ENCODE measurements around the gene ARHGEF12.

The ARHGEF12 gene

DNA sequence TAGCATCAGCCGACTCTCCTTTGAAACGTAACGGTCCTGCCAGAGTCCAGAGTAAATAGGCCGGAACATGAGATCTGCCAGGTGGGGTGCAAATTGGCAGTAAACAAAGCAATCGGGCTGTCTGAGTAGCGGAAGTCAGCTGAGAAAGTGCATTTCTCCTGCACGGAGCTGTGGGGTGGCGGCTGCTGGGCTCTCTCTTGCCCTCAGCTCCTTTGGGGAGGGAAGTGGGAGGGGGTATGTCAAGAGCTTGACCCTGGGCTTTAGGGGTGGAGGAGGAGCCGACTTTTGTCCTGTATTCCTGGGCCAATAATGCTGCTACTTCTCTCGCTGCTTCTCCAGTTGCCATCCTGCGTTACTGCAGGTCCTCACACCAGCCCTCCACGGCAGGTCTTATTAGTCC, 187.0 kb downstream of the ARHGEF12 start:
- DNase-seq, result no peak

- DNase-seq, result no peak
Observed at GRCh38 chr11:120524536-120525085, 188.4 kb downstream of the ARHGEF12 start.

- DNase-seq, result no peak
Observed at GRCh38 chr11:120525261-120526171, 189.3 kb downstream of the ARHGEF12 start.

DNA sequence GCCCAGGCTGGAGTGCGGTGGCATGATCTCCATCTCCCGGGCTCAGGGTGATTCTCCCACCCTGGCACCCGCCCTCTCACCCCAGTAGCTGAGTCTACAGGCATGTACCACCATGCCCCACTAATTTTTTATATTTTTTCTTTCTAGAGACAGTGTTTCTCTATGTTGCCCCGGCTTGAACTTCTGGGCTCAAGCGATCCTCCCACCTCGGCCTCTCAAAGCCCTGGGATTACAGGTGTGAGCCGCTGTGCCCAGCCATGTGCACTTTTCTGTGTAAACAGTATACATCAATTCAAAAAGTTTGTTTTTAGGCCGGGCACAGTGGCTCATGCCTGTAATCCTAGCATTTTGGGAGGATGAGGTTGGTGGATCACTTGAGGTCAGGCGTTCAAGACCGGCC, 190.0 kb downstream of the ARHGEF12 start:
- no peak for DNase-seq

DNA sequence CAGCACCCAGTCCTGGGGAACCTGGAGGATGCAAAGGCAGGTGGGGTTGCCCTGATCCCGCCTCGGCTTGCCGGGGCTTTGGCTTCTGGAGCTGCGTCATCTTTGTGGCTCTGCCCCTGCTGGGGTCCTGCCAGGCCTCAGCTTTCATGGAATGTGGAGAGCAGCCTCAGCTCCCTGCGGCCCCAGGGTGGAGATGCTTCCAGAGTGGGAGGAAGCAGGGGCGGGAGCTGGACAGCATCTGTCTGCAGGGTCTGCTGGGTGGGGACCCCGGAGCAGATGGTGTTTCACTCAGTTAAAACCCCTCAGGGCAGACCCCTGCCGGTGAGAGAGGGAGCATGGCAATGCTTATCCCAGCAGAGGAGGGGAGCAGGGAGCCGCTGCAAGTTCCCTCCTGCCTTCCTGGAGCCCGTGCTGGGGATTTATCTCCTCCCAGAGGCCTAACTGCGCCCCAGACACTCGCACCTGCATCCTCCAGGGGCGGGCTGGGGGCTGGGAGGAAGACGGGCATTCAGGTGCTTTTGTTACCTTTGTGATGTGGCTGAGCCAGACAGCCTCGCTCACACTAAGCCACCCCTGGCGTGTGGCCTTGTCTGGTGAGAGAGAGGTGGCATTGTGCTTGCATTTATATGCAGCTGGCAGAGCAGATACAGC, 191.0 kb downstream of the ARHGEF12 start:
- no peak for DNase-seq

DNA sequence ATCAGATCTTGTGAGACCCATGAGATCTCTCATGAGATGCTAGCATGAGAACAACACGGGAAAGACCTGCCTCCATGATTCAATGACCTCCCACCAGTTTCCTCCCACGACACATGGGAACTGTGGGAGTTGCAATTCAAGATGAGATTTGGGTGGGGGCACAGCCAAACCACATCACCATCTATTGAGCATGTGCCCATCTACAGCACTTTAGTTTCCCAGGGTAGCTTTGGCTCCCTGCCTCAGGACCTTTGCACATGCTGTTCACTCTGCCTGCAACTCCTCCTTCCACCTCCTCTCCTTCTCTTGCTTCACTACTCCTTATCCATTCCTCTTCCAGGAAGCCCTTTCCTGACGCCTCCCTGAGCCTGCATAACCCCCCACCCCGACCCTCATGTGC, 192.5 kb downstream of the ARHGEF12 start:
- DNase-seq, result no peak

DNA sequence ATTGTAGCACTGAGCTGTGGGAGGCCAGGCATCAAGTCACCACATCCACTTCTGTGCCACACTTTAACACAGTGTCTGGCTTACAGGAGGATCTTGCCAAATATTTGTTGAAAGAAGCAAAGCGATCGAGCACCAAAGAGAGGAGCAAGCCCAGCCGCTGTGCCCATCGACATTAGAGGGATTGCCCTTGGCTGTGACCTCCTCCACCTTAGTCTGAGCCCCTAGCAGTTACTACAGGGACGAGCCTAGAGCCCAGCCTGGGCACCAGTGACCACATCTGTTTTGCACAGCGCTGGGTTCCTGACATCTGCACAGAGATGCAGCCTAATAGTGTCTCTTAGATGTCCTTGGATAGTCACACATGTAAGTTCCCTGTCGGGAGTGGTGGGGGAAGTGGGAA, 193.0 kb downstream of the ARHGEF12 start:
- DNase-seq, result no peak

- no peak for DNase-seq
Observed at GRCh38 chr11:120529911-120530310, 193.7 kb downstream of the ARHGEF12 start.

DNA sequence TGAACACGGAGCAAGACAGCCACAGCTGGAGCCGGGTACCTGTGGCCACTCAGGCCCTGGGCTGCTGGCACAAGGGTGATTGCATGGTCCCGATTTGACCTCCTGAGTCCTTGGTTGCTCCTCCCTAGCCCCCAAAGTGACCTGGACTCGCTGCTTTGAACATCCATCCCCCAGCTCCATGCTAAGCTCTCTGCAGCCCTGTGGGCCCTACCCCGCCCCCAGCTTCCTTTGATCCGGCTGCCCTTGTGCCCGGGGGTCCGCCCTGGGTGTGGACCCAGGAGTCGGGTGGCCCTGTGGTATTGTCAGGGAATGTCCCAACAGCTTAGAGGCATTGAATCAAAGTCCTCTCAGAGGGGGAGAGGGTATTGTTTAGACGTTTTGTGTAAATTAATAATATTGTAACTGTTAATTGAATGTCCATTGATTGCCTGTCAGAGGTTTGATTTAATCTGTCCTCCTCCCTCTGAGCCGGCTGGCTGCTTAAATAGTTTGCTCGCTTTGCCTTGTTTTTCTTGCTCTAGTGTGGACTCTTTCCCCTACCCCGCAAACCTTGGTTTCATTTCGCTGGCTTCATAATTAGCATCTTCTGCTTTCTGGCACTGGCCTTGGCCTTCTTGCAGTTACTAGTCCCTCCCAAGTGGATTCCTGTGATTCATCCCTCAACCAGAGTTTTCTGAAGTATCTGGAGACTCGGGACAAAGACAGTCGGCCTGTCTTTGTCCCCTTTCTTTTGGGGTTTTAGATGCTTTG, 196.0 kb downstream of the ARHGEF12 start:
- DNase-seq, result no peak

- DNase-seq, result no peak
Observed at GRCh38 chr11:120532832-120533196, 196.6 kb downstream of the ARHGEF12 start.

GRCh38 chr11:120536091-120536796, 200.0 kb downstream of the ARHGEF12 start:
- DNase-seq, result no peak

- no peak for DNase-seq
Observed at GRCh38 chr11:120536797-120537169, 200.6 kb downstream of the ARHGEF12 start.

DNA sequence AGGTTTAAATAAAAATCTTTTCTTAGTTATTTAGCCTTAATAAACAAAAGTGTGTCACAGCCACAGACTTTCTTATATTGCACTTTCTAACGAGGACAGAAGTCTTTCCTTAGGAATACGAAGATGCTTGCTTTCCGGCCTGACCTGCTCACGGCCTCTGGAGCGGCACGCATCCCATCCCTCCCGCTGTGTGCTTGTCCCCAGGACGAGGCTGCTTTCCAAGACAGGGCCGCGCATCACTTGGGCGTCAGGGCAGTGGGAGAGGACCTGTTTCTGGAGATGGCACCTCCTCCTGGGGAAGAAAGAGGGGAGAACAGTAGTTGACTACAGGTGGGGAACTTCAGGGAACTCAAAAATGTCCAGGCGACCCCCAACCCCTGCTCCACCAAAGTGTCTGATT, 201.8 kb downstream of the ARHGEF12 start:
- no peak for DNase-seq

DNA sequence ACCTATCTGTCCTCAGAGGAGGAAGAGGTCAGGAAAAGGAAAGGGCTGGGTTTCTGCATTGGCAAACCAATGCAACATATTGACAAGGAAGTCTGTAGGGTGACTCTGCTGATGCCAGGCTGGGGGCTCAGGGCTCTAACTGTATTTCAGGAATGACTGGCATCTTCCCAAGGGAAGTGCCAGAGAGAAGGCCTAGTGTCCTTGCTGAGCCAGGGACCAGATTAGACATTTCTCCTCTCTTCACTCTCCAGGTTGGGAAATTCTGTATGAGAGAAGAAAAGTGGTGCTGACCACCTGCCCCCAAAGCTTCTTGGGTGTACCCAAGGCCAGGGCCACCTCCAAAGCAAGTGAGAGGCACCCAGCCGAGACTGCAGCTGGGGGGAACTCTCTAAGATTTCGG, 202.5 kb downstream of the ARHGEF12 start:
- no peak for DNase-seq
